ENCODE data around the gene ABLIM3. TPM values are rescaled to one million over a fixed set of nuclear protein-coding genes. Genes with fewer than 3 reads are reported as not detected.

Gene ABLIM3
- total and polyA plus RNA-seq, 2 experiments from 2014 or later: 0.19 to 2.2 TPM

- no peaks in the 10 kb centered on the region for H3F3A ChIP-seq (replicated peaks; ENCODE audit: low read depth)
- no peaks in the 10 kb centered on the region; the same call in 1 of the 2 replicates for H4K20me1 ChIP-seq (replicated peaks; ENCODE audit: insufficient read depth)
- peaks cover 7% of the 10 kb centered on the region for H3K27me3 Mint-ChIP-seq (ENCODE audit: insufficient read depth, low read depth, poor library complexity)
- H3K27me3 ChIP-seq (ENCODE audit: insufficient read depth): no peaks in the 10 kb centered on the region
- TF ChIP-seq CTCF (conservative IDR thresholded peaks at IDR 0.05; ENCODE audit: low read depth in 2 of 2) (no peak), NANOG (IDR thresholded peaks at IDR 0.05; ENCODE audit: borderline replicate concordance) (no peak), ETS1 (IDR thresholded peaks at IDR 0.05) (no peak), ZNF462 (CRISPR knock-in tag; IDR thresholded peaks at IDR 0.05) (no peak), JUNB (IDR thresholded peaks at IDR 0.05; ENCODE audit: unreplicated experiment) (no peak), POLR2AphosphoS5 (IDR thresholded peaks at IDR 0.05; ENCODE audit: low read depth) (no peak), EZH2phosphoT487 (IDR thresholded peaks at IDR 0.05; ENCODE audit: unreplicated experiment) (no peak), EZH2 (IDR thresholded peaks at IDR 0.05; ENCODE audit: low read depth, unreplicated experiment) (no peak), CREB1 (CRISPR knock-in tag; IDR thresholded peaks at IDR 0.05; ENCODE audit: low read depth) (no peak), STAT1 (IDR thresholded peaks at IDR 0.05; ENCODE audit: unreplicated experiment) (no peak)
- H3K27ac ChIP-seq (ENCODE audit: low read depth): no peak overlapping the region
- H3K4me1 ChIP-seq (ENCODE audit: insufficient read depth): no peaks in the 10 kb centered on the region
- H3K4me3 ChIP-seq: no peak overlapping the region
- no peak overlapping the region for H3K27ac Mint-ChIP-seq
- H3K36me3 Mint-ChIP-seq (ENCODE audit: low read depth): no peaks in the 10 kb centered on the region
- no peak overlapping the region for H3K4me2 ChIP-seq
- H3K9me2 ChIP-seq (ENCODE audit: insufficient read depth): no peaks in the 10 kb centered on the region
- peak; percentile 37; the same call in 2 of the 3 replicates for ATAC-seq
- no peak for DNase-seq (ENCODE audit: low spot score)
- H2AFZ ChIP-seq: peak overlapping the region; percentile 67
- no peak overlapping the region for H3K4me3 Mint-ChIP-seq
- H3K4me1 Mint-ChIP-seq: peaks cover 24% of the 10 kb centered on the region
- H3K9me3 Mint-ChIP-seq: no peaks in the 10 kb centered on the region
- no peaks in the 10 kb centered on the region for H3K36me3 ChIP-seq (ENCODE audit: insufficient read depth)
- no peaks in the 10 kb centered on the region for H3K79me2 ChIP-seq (replicated peaks; ENCODE audit: insufficient read depth)
These were observed 153.9 kb downstream of the ABLIM3 start for GRCh38 chr5:149294872-149295829.

Measured in GM23338 (cell line).